ENCODE measurements around the gene AATK.

The AATK gene

DNA sequence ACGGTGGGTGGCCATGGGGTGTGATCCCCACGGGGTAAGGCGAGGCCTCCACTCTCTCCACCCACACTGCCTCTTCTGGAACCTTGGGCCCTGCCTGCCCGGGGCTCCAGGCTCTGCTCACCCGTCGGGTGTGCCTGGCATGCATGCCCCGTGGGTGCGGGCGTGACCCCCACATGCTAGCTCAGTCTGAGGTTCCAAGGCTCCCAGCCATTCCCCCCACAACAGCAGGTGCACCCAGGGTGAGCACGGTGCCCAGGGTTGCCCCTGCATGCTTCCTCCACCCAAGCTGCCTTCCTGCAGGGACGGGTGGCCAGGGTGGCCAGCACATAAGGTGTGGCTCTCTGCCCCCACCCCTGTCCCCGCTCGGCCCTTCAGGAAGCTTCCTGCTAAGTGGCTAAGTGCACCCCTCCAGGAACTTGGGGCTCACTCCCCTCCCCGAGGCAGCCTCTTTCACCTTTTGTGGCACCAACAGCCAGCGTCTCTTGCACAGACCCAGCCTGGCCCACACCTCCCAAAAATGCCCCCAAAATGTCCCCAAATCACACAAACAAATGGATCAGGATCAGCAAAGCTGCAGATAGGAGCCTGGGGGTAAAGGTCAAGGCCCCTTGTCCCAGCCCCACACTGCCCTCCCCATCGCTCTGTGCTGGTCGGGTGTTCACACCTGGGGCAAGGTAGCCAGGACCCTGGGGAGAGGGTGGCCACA lies 22.2 kb downstream of the AATK start:
- DNase-seq (ENCODE audit: low read depth, low spot score): no peak

DNA sequence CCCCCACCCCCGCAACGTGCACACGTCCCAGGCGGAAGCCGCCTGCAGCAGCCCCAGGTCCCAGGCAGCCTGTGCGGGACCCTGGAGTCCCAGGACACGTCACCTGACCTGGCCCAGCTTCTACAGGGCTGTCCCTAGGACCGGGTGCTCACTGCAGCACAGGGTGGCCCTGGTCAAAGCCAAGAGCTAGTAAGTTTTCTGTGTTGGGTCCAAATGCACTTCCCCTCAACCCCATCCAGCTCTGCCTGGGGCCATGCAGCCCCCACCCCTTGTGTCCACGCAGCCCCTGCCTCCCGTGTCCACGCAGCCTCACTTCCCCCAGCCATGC lies 22.9 kb downstream of the AATK start:
- DNase-seq (ENCODE audit: low read depth, low spot score): no peak

DNA sequence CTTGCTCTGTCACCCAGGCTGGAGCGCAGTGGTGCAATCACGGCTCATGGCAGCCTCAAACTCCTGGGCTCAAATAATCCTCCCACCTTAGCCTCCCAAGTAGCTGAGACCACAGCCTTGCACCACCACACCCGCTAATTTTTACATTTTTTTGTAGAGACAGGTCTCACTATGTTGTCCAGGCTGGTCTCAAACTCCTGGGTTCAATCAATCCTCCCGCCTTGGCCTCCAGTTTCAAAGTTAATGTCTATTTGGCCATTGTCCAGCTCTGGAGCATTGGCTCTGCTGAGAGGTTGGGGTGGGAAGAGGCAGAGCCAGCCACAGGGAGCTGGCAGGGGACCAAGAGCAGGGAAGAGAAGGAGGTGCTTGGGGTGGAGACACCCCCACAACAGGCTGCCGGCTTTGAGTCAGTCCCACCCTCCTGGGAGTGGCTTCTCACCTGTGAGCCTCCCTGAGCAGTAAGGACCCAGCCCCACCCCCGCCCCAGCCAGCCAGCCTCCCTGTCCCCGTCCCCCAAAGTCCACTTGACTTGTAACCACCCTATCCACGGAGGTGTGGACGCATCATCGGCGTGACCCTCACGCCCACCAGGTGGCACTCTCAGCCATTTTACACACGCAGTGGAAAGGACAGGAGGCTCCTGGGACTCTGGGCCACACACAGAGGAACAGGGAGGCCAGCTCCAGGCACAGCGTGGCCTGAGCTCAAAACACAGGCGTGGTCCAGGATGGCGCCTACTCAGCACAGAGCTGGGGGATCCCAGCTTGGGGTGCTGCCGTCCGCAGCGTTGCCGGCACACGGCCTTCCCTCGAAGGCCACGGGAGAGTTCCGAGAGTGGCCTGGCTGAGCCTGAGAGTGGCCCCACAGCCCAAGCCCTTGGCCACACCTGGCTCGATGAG lies 23.5 kb downstream of the AATK start:
- peak; percentile 56 for DNase-seq (ENCODE audit: low read depth, low spot score)

DNA sequence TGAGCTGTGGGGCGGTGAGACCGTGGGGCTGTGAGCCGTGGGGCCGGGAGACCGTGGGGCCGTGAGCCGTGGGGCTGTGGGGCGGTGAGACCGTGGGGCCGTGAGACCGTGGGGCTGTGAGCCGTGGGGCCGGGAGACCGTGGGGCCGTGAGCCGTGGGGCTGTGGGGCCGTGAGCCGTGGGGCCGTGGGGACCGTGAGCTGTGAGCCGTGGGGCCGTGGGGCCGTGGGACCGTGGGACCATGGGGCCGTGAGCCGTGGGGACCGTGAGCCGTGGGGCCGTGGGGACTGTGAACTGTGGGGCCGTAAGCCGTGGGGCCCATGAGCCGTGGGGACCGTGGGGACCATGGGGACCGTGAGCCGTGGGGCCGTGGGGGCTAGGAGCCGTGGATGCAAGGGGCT lies 25.3 kb downstream of the AATK start:
- no peak for DNase-seq (ENCODE audit: low read depth, low spot score)

- DNase-seq (ENCODE audit: low read depth, low spot score): no peak
Observed at GRCh38 chr17:81140018-81140417, 26.0 kb downstream of the AATK start.

- no peak for DNase-seq (ENCODE audit: low read depth, low spot score)
Observed at GRCh38 chr17:81139428-81139827, 26.6 kb downstream of the AATK start.

DNA sequence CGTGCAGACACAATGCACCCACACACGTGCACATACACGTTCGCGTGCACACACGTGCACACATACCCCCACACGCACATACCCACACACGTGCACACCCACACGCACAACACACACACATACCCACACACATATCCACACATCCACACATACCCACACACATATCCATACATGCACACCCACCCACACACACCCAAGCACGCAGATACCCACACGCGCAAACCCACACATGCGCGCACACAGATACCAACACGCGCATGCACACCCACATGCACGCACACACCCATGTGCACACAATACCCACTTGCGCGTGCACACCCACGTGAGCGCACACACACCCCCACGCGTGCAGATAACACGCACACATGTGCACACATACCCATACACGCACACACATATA lies 27.5 kb downstream of the AATK start:
- DNase-seq (ENCODE audit: low read depth, low spot score): no peak

DNA sequence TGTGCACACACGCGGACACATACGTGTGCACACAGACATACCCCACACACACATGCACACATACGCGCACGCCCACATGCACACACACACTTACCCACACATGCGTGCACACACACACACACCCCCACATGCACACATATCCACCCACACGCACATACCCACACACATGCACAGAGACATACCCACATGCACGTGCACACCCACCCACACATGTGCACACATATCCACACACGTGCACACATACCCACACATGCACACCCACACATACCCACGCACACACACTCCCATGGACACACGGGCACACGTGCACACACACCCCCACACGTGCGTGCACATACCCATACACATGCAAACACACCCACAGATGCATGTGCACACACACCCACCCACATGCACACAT lies 27.9 kb downstream of the AATK start:
- no peak for DNase-seq (ENCODE audit: low read depth, low spot score)

DNA sequence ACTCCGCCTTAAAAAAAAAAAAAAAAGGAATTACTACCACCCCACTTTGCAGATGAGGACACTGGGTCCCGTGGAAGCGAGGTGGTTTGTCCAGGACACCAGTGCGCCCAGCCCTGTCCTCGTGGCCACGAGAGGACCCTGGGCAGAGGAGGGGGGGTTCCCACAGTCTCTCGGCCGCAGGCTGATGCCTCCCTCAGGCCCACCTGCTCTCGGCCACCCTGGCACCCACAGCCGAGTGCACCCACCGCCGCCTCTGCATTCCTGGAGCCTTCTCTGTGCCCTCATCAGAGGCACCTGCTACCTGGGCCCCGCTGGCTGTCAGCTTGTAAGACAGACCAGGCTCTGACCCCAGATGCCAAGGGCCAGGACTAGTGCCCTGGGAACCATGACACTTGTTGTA lies 28.8 kb downstream of the AATK start:
- no peak for DNase-seq (ENCODE audit: low read depth, low spot score)

DNA sequence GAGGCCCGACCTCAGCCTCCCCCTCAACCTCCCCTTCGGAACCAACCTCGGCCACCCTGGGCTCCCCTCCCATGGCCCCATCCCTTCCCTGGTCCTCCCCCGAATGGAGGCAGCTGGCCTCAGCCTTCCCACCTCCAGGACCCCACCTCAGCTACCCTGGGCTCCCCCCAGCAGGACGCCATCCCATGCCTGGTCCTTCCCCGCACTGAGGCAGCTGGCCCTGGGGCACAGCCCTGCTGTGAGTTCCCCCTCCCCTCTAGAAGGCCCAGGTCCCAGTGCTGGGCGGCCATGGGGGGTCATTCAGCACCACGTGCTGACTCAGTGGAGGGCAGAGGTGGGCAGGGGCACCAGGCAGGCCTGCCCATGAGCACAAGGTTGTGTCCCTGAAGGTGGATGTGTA lies 29.7 kb downstream of the AATK start:
- DNase-seq (ENCODE audit: low read depth, low spot score): no peak

DNA sequence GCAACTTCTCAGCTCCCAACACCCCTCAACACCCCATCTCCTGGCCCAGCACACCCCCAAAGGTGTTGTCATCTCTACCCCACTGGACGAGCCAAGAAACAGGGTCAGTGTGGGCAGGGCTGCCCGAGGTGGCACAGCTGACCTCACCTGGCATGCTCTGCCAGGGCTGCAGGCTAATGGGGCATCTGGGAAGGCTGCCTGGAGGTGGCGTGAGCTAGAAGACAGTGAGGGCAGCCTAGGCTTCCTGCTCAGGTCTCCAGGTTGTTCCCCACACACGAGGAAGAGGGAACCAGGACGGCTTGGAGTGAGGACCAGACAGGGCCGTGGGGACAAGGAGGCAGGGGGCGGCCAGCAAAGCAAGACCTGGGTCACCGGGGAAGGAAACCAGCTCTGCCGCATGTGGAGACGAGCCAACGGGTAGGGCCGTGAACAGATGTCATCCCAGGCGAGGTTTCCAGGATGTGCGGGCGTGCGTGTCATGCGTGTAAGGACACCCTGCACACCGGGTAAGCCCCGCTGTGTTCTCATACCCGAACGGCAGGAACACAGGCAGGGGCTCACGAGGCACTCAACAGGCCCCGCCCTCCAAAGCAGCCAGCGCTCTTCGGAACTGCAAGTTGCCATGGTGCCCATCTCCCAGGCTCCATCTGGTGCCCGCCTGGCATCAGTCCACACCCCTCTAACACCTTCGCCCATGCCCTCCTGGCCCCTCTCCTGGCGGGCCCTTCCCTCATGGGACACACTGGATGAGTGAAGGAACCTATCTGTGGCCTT lies 30.3 kb downstream of the AATK start:
- DNase-seq (ENCODE audit: low read depth, low spot score): no peak

- no peak for DNase-seq (ENCODE audit: low read depth, low spot score)
Observed at GRCh38 chr17:81134064-81134781, 31.8 kb downstream of the AATK start.

GRCh38 chr17:81132770-81133723 lies 33.0 kb downstream of the AATK start:
- DNase-seq (ENCODE audit: low read depth, low spot score): no peak

GRCh38 chr17:81132197-81132540 lies 33.9 kb downstream of the AATK start:
- DNase-seq (ENCODE audit: low read depth, low spot score): no peak

- DNase-seq (ENCODE audit: low read depth, low spot score): no peak
Observed at GRCh38 chr17:81131486-81132196, 34.4 kb downstream of the AATK start.

- DNase-seq (ENCODE audit: low read depth, low spot score): no peak
Observed at GRCh38 chr17:81130385-81131361, 35.3 kb downstream of the AATK start.

- no peak for DNase-seq (ENCODE audit: low read depth, low spot score)
Observed at GRCh38 chr17:81129711-81130367, 36.2 kb downstream of the AATK start.

GRCh38 chr17:81129289-81129688 lies 36.7 kb downstream of the AATK start:
- DNase-seq (ENCODE audit: low read depth, low spot score): no peak

Measured in iPS DF 19.7 (cell line).